Neural cell (in vitro differentiated cells): ENCODE data around the gene LHFPL5.

Experiments used
- CTCF ChIP-seq: fragments of 450-650 bp; IDR thresholded peaks from 2 replicates; pipeline ENCODE4 v1.5.1; 2014; ENCODE audit warnings: antibody characterized with exemption, mild to moderate bottlenecking, moderate library complexity; ENCODE audit not compliant: poor library complexity, severe bottlenecking
- EP300 ChIP-seq: fragments of 450-650 bp; conservative IDR thresholded peaks from 2 replicates; pipeline ENCODE4 v1.6.1; 2014; ENCODE audit warnings: antibody characterized with exemption, mild to moderate bottlenecking, moderate library complexity; ENCODE audit not compliant: poor library complexity, severe bottlenecking
- EZH2 ChIP-seq: fragments of 200-600, 300-800 bp; shearing (Covaris generic), sonication (generic); IDR thresholded peaks from 2 replicates; pipeline ENCODE4 v1.6.1; 2014; ENCODE audit warnings: antibody characterized with exemption, low read length, borderline replicate concordance, mild to moderate bottlenecking; ENCODE audit not compliant: insufficient read depth, poor library complexity, severe bottlenecking
- POLR2AphosphoS5 ChIP-seq: IDR thresholded peaks from 2 replicates; pipeline ENCODE4 v1.6.1; 2012
- TAF1 ChIP-seq: IDR thresholded peaks from 2 replicates; pipeline ENCODE4 v1.6.1; 2012; ENCODE audit warnings: low read depth
- TF ChIP-seq, protein P1 (sequence below): IDR thresholded peaks from 2 replicates; pipeline ENCODE4 v1.6.1; 2012; ENCODE audit warnings: borderline replicate concordance

DNA sequence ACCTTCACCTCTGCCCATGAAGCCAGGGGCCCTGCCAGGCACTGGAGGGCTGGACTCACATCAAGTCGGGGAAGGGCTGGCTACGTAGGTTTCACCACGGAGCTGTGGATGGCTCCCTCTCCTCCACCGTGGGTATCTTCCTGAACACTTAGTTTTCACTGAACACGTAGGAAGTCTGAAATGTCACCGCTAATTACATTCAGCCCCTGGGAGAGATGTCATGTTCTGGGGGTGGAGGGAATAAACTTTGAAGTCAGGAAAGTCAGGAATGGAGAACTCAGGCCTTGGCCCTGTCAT is 6.5 kb downstream of the LHFPL5 start:
- TF ChIP-seq, protein P1, sequence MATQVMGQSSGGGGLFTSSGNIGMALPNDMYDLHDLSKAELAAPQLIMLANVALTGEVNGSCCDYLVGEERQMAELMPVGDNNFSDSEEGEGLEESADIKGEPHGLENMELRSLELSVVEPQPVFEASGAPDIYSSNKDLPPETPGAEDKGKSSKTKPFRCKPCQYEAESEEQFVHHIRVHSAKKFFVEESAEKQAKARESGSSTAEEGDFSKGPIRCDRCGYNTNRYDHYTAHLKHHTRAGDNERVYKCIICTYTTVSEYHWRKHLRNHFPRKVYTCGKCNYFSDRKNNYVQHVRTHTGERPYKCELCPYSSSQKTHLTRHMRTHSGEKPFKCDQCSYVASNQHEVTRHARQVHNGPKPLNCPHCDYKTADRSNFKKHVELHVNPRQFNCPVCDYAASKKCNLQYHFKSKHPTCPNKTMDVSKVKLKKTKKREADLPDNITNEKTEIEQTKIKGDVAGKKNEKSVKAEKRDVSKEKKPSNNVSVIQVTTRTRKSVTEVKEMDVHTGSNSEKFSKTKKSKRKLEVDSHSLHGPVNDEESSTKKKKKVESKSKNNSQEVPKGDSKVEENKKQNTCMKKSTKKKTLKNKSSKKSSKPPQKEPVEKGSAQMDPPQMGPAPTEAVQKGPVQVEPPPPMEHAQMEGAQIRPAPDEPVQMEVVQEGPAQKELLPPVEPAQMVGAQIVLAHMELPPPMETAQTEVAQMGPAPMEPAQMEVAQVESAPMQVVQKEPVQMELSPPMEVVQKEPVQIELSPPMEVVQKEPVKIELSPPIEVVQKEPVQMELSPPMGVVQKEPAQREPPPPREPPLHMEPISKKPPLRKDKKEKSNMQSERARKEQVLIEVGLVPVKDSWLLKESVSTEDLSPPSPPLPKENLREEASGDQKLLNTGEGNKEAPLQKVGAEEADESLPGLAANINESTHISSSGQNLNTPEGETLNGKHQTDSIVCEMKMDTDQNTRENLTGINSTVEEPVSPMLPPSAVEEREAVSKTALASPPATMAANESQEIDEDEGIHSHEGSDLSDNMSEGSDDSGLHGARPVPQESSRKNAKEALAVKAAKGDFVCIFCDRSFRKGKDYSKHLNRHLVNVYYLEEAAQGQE: no peak
- TF ChIP-seq CTCF: no peak
- no peak for TF ChIP-seq EP300
- no peak for TF ChIP-seq EZH2
- no peak for TF ChIP-seq POLR2AphosphoS5
- TF ChIP-seq TAF1: no peak
